HepG2 (cell line): Measurements from ENCODE around the gene PRICKLE3. TPM values are rescaled to one million over a fixed set of nuclear protein-coding genes. Genes with fewer than 3 reads are reported as not detected.

ENCODE experiments used
- DR1 ChIP-seq: sonication (generic); formaldehyde crosslinking; IDR thresholded peaks from 2 replicates; pipeline ENCODE4 v1.8.0; 2021; ENCODE audit warnings: mild to moderate bottlenecking, missing genetic modification reagents, inconsistent platforms
- FOSL2 ChIP-seq: sonication (generic); formaldehyde crosslinking; IDR thresholded peaks from 2 replicates; pipeline ENCODE4 v1.4.0; 2020; ENCODE audit warnings: missing genetic modification reagents
- FOXA3 ChIP-seq: IDR thresholded peaks from 2 replicates; pipeline ENCODE4 v1.6.1; 2016; ENCODE audit warnings: missing genetic modification reagents, missing compliant biosample characterization
- FOXK1 ChIP-seq: sonication (generic); formaldehyde crosslinking; IDR thresholded peaks from 2 replicates; pipeline ENCODE4 v1.4.0; 2020; ENCODE audit warnings: low read depth, missing genetic modification reagents, borderline replicate concordance
- GATA4 ChIP-seq: sonication (generic); IDR thresholded peaks from 2 replicates; pipeline ENCODE4 v1.6.1; 2016; ENCODE audit warnings: antibody characterized with exemption, low read depth, borderline replicate concordance
- HMG20B ChIP-seq: conservative IDR thresholded peaks from 2 replicates; pipeline ENCODE4 v1.6.1; 2016; ENCODE audit warnings: missing genetic modification reagents, missing compliant biosample characterization
- KDM5B ChIP-seq: sonication (generic); formaldehyde crosslinking; IDR thresholded peaks from 2 replicates; pipeline ENCODE4 v1.4.0; 2020; ENCODE audit warnings: missing genetic modification reagents, mild to moderate bottlenecking, borderline replicate concordance
- KLF6 ChIP-seq: IDR thresholded peaks from 2 replicates; pipeline ENCODE4 v1.8.0; 2016; ENCODE audit warnings: missing biosample characterization, missing genetic modification reagents
- NCOA2 ChIP-seq: sonication (generic); formaldehyde crosslinking; IDR thresholded peaks from 2 replicates; pipeline ENCODE4 v1.8.0; 2022; ENCODE audit warnings: inconsistent platforms
- NFE2L2 ChIP-seq: fragments of 150-350 bp; IDR thresholded peaks from 2 replicates; pipeline ENCODE4 v1.6.1; 2014; ENCODE audit warnings: low read length
- POGZ ChIP-seq: sonication (generic); formaldehyde crosslinking; IDR thresholded peaks from 2 replicates; pipeline ENCODE4 v1.4.0; 2020; ENCODE audit warnings: mild to moderate bottlenecking, missing genetic modification reagents
- SIN3A ChIP-seq: IDR thresholded peaks from 2 replicates; pipeline ENCODE4 v1.6.1; 2011; ENCODE audit warnings: low read depth, mild to moderate bottlenecking, control low read depth, low read length, borderline replicate concordance
- SYNCRIP ChIP-seq: fragments of 200-400 bp; formaldehyde crosslinking; IDR thresholded peaks from 2 replicates; pipeline ENCODE4 v1.6.1; 2018; ENCODE audit warnings: mild to moderate bottlenecking, low read depth, low read length; ENCODE audit not compliant: insufficient read depth
- TBL1XR1 ChIP-seq: fragments of 150-350 bp; IDR thresholded peaks from 2 replicates; pipeline ENCODE4 v1.6.1; 2014; ENCODE audit warnings: borderline replicate concordance, low read length; ENCODE audit not compliant: partially characterized antibody
- TBX2 ChIP-seq: sonication (generic); formaldehyde crosslinking; IDR thresholded peaks from 2 replicates; pipeline ENCODE4 v1.5.0; 2020; ENCODE audit warnings: missing genetic modification reagents, mild to moderate bottlenecking, borderline replicate concordance
- TERF1 ChIP-seq: sonication (generic); formaldehyde crosslinking; IDR thresholded peaks from 2 replicates; pipeline ENCODE4 v1.8.0; 2022; ENCODE audit warnings: mild to moderate bottlenecking, missing genetic modification reagents, moderate library complexity
- THYN1 ChIP-seq: sonication (generic); formaldehyde crosslinking; IDR thresholded peaks from 2 replicates; pipeline ENCODE4 v1.8.1; 2023; ENCODE audit warnings: low read depth, mild to moderate bottlenecking, moderate library complexity, missing genetic modification reagents, borderline replicate concordance
- TIGD3 ChIP-seq: sonication (generic); formaldehyde crosslinking; IDR thresholded peaks from 2 replicates; pipeline ENCODE4 v1.5.1; 2020; ENCODE audit warnings: mild to moderate bottlenecking, missing genetic modification reagents, borderline replicate concordance
- TP53 ChIP-seq: sonication (generic); formaldehyde crosslinking; conservative IDR thresholded peaks from 2 replicates; pipeline ENCODE4 v1.4.0; 2020; ENCODE audit warnings: missing genetic modification reagents
- ZMAT5 ChIP-seq: sonication (generic); formaldehyde crosslinking; IDR thresholded peaks from 2 replicates; pipeline ENCODE4 v1.5.0; 2020; ENCODE audit warnings: mild to moderate bottlenecking, low read depth, missing genetic modification reagents, borderline replicate concordance
- ZNF136 ChIP-seq: sonication (generic); formaldehyde crosslinking; IDR thresholded peaks from 2 replicates; pipeline ENCODE4 v1.8.1; 2022; ENCODE audit warnings: low read depth, mild to moderate bottlenecking, moderate library complexity, missing genetic modification reagents
- ZNF484 ChIP-seq: sonication (generic); formaldehyde crosslinking; IDR thresholded peaks from 2 replicates; pipeline ENCODE4 v1.5.1; 2020; ENCODE audit warnings: mild to moderate bottlenecking, low read depth, missing genetic modification reagents, borderline replicate concordance
- ZNF768 ChIP-seq: sonication (generic); formaldehyde crosslinking; IDR thresholded peaks from 2 replicates; pipeline ENCODE4 v1.4.0; 2020; ENCODE audit warnings: missing genetic modification reagents
- ZNF788 ChIP-seq: sonication (generic); formaldehyde crosslinking; IDR thresholded peaks from 2 replicates; pipeline ENCODE4 v1.5.0; 2020; ENCODE audit warnings: mild to moderate bottlenecking, missing genetic modification reagents, borderline replicate concordance
- ZNF891 ChIP-seq: sonication (generic); formaldehyde crosslinking; IDR thresholded peaks from 2 replicates; pipeline ENCODE4 v1.5.0; 2020; ENCODE audit warnings: mild to moderate bottlenecking, missing genetic modification reagents
- polyA plus RNA-seq, 8 experiments: library from polyadenylated mRNA; depleted of rRNA in 3 of 8; stranded (reverse) in 7 of 8; unstranded in 1 of 8; fragments of >200 nt; fragmentation: Illumina TruSeq in 4 of 8; extraction: Trizol in 4 of 8; gene quantifications; 2 replicates each; pipeline versions ENCODE4 v1.2.1 to v1.2.3, GENCODE V29; 2011 to 2016; ENCODE audit warnings: low read depth in 4 of 8, missing spikeins in 1 of 8, mixed read lengths in 1 of 8; ENCODE audit not compliant: insufficient read depth in 1 of 8
- total RNA-seq, 5 experiments: library from RNA; depleted of rRNA; stranded (reverse); fragments of >200 nt; fragmentation: Illumina TruSeq; extraction: Trizol; gene quantifications; 2 replicates each; pipeline ENCODE4 v1.2.3, GENCODE V29; 2016; ENCODE audit warnings: low read depth in 1 of 5

PRICKLE3 gene
- total and polyA plus RNA-seq, 2 of the 13 experiments (the other 11 are each of a cell fraction or from before 2014, with no cell fraction given) = 2.6 TPM

- TF ChIP-seq KDM5B (peak; percentile 52; the same call in 1 of the 2 replicates), ZNF484 (CRISPR knock-in tag) (no peak), FOSL2 (peak; percentile 64), FOXA3 (CRISPR knock-in tag) (peak; percentile 59), KLF6 (CRISPR knock-in tag) (peak; percentile 91; the same call in 1 of the 2 replicates), SYNCRIP (no peak), TBL1XR1 (no peak), ZNF136 (CRISPR knock-in tag) (no peak), ZNF788 (CRISPR knock-in tag) (peak; percentile 66; the same call in 1 of the 2 replicates), HMG20B (no peak), DR1 (CRISPR knock-in tag) (peak; percentile 46; the same call in 1 of the 2 replicates), FOXK1 (CRISPR knock-in tag) (peak; percentile 76; the same call in 1 of the 2 replicates), NFE2L2 (no peak), TERF1 (CRISPR knock-in tag) (no peak), ZNF768 (CRISPR knock-in tag) (peak; percentile 71), ZNF891 (peak; percentile 54; the same call in 1 of the 2 replicates), ZMAT5 (no peak), TIGD3 (no peak), TP53 (CRISPR knock-in tag) (no peak), THYN1 (CRISPR knock-in tag) (no peak), NCOA2 (CRISPR knock-in tag) (peak; percentile 54; the same call in 1 of the 2 replicates), POGZ (CRISPR knock-in tag) (no peak), GATA4 (no peak; the same call in 1 of the 2 replicates), TBX2 (CRISPR knock-in tag) (peak; percentile 39; the same call in 1 of the 2 replicates), SIN3A (peak; percentile 93)
Measured at GRCh38 chrX:49199906-49200771, 14.0 kb upstream of the PRICKLE3 start, which contains the start of gene SYP (continued).
